IPS-NIHi7 (cell line): ENCODE data around the gene GPATCH4.

Experiments used
- DNase-seq: peaks from one replicate; pipeline ENCODE4 v3.0.0; 2012; ENCODE audit warnings: mixed read lengths; ENCODE audit errors: extremely low spot score

The GPATCH4 gene

GRCh38 chr1:156549390-156549789 is 51.9 kb downstream of the GPATCH4 start:
- no peak for DNase-seq

- no peak for DNase-seq
These were observed 53.3 kb downstream of the GPATCH4 start for GRCh38 chr1:156547982-156548381.

- DNase-seq = no peak
These were observed 53.8 kb downstream of the GPATCH4 start for GRCh38 chr1:156547434-156547833.

GRCh38 chr1:156546267-156546666 is 55.0 kb downstream of the GPATCH4 start:
- no peak for DNase-seq

- DNase-seq = no peak
These were observed 56.6 kb downstream of the GPATCH4 start for GRCh38 chr1:156544592-156545102.
